HL-60/S4 treated with phorbol 12-myristate 13-acetate at 8.2 ng/mL for 4 days and 3 days (cell line): ENCODE results near the gene SPATS2L.

Experiments
- in situ Hi-C: fragments of 300-500 bp; cut with MboI; formaldehyde crosslinking; loops from 2 replicates; pipeline ENCODE4 v1.15.0; 2022; ENCODE audit warnings: low sequenced_read_pairs

SPATS2L gene

GRCh38 chr2:200348897-200349563 is 42.5 kb downstream of the SPATS2L start:
- in situ Hi-C loops = no loop called here

- in situ Hi-C loops = no loop called here
Observed at GRCh38 chr2:200349868-200350267, 43.4 kb downstream of the SPATS2L start.

- in situ Hi-C loops = no loop called here
Observed at GRCh38 chr2:200350850-200351285, 44.4 kb downstream of the SPATS2L start.

GRCh38 chr2:200351815-200352214 is 45.3 kb downstream of the SPATS2L start:
- in situ Hi-C loops = no loop called here

GRCh38 chr2:200352636-200353035 is 46.1 kb downstream of the SPATS2L start:
- in situ Hi-C loops = no loop called here

GRCh38 chr2:200353120-200353519 is 46.6 kb downstream of the SPATS2L start:
- in situ Hi-C loops = no loop called here

GRCh38 chr2:200353874-200354273 is 47.4 kb downstream of the SPATS2L start:
- in situ Hi-C loops = no loop called here

GRCh38 chr2:200354833-200355751 is 48.6 kb downstream of the SPATS2L start:
- in situ Hi-C loops = no loop called here

- in situ Hi-C loops = no loop called here
Observed at GRCh38 chr2:200356321-200356720, 49.8 kb downstream of the SPATS2L start.

- in situ Hi-C loops = no loop called here
Observed at GRCh38 chr2:200356857-200357384, 50.4 kb downstream of the SPATS2L start.

GRCh38 chr2:200357845-200358244 is 51.4 kb downstream of the SPATS2L start:
- in situ Hi-C loops = no loop called here

GRCh38 chr2:200359552-200359951 is 53.1 kb downstream of the SPATS2L start:
- in situ Hi-C loops = no loop called here

- in situ Hi-C loops = no loop called here
Observed at GRCh38 chr2:200360364-200360763, 53.9 kb downstream of the SPATS2L start.

GRCh38 chr2:200362202-200362917 is 55.9 kb downstream of the SPATS2L start:
- in situ Hi-C loops = no loop called here

GRCh38 chr2:200363279-200363678 is 56.8 kb downstream of the SPATS2L start:
- in situ Hi-C loops = no loop called here

- in situ Hi-C loops = no loop called here
Observed at GRCh38 chr2:200364142-200364541, 57.6 kb downstream of the SPATS2L start.

GRCh38 chr2:200364620-200365019 is 58.1 kb downstream of the SPATS2L start:
- in situ Hi-C loops = no loop called here

GRCh38 chr2:200365209-200365608 is 58.7 kb downstream of the SPATS2L start:
- in situ Hi-C loops = no loop called here

GRCh38 chr2:200367155-200367554 is 60.7 kb downstream of the SPATS2L start:
- in situ Hi-C loops = no loop called here

GRCh38 chr2:200369886-200370285 is 63.4 kb downstream of the SPATS2L start:
- in situ Hi-C loops = no loop called here

GRCh38 chr2:200373231-200373630 is 66.7 kb downstream of the SPATS2L start:
- in situ Hi-C loops = no loop called here
